ENCODE results near the gene GEMIN7. TPM values are rescaled to one million over a fixed set of nuclear protein-coding genes. Genes with fewer than 3 reads are reported as not detected.

GEMIN7 gene
- total RNA-seq, 1 experiment from 2014 or later, result 46.0 TPM

GRCh38 chr19:45056831-45057230, 22.2 kb upstream of the GEMIN7 start:
- Histone ChIP-seq H2BK12ac (ENCODE audit: insufficient read length, low read depth, low read length) (no peak overlapping the region), H3K23me2 (ENCODE audit: insufficient read length, low read depth, low read length, poor library complexity, severe bottlenecking) (no peaks in the 10 kb centered on the region), H3K9ac (ENCODE audit: extremely low read depth, insufficient read length, low read length) (no peak overlapping the region), H2BK5ac (ENCODE audit: insufficient read length, low read length) (no peak overlapping the region), H2BK15ac (ENCODE audit: low read depth, low read length) (no peak overlapping the region), H3K27me3 (ENCODE audit: insufficient read depth, low read length) (no peaks in the 10 kb centered on the region), H2BK120ac (ENCODE audit: low read depth, low read length, poor library complexity, severe bottlenecking) (no peak overlapping the region), H4K5ac (ENCODE audit: insufficient read length, low read depth, low read length) (no peak overlapping the region), H4K91ac (ENCODE audit: insufficient read length, low read depth, low read length) (no peak overlapping the region), H2AK5ac (ENCODE audit: insufficient read length, low read length) (no peak overlapping the region), H3K27ac (ENCODE audit: insufficient read length, low read depth, low read length) (no peak overlapping the region), H3K18ac (ENCODE audit: insufficient read length, low read depth, low read length) (no peak overlapping the region), H3K4me1 (ENCODE audit: insufficient read depth, low read length) (no peaks in the 10 kb centered on the region), H3K23ac (ENCODE audit: insufficient read length, low read depth, low read length) (no peak overlapping the region), H3T11ph (ENCODE audit: low read length) (no peak overlapping the region), H3K56ac (ENCODE audit: insufficient read length, low read depth, low read length) (no peak overlapping the region), H4K20me1 (ENCODE audit: control insufficient read depth, insufficient read depth, insufficient read length) (no peaks in the 10 kb centered on the region), H2BK20ac (ENCODE audit: low read depth, low read length, poor library complexity, severe bottlenecking) (no peak overlapping the region), H3K79me2 (ENCODE audit: insufficient read depth, low read length) (no peaks in the 10 kb centered on the region), H2AFZ (ENCODE audit: low read length) (no peak overlapping the region), H4K8ac (replicated peaks; ENCODE audit: insufficient read length, low read depth, low read length) (no peak overlapping the region), H3K4me2 (ENCODE audit: insufficient read depth, insufficient read length, low read length) (no peak overlapping the region), H3K4ac (ENCODE audit: low read depth, low read length) (no peak overlapping the region), H3K14ac (ENCODE audit: insufficient read depth, low read length) (no peak overlapping the region), H3K9me3 (ENCODE audit: control insufficient read depth, low read depth, low read length) (no peaks in the 10 kb centered on the region), H3K79me1 (ENCODE audit: insufficient read depth, low read depth, low read length, poor library complexity, severe bottlenecking) (no peaks in the 10 kb centered on the region)
- TF ChIP-seq, protein P1, sequence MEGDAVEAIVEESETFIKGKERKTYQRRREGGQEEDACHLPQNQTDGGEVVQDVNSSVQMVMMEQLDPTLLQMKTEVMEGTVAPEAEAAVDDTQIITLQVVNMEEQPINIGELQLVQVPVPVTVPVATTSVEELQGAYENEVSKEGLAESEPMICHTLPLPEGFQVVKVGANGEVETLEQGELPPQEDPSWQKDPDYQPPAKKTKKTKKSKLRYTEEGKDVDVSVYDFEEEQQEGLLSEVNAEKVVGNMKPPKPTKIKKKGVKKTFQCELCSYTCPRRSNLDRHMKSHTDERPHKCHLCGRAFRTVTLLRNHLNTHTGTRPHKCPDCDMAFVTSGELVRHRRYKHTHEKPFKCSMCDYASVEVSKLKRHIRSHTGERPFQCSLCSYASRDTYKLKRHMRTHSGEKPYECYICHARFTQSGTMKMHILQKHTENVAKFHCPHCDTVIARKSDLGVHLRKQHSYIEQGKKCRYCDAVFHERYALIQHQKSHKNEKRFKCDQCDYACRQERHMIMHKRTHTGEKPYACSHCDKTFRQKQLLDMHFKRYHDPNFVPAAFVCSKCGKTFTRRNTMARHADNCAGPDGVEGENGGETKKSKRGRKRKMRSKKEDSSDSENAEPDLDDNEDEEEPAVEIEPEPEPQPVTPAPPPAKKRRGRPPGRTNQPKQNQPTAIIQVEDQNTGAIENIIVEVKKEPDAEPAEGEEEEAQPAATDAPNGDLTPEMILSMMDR (conservative IDR thresholded peaks at IDR 0.05), result no peak
- DNase-seq, result no peak
- Mint-ChIP-seq H3K4me3 (no peak overlapping the region), H3K36me3 (ENCODE audit: insufficient read depth in 1 of 3, low read depth in 3 of 3) (peaks cover 50 to 87% (median 87%) of the 10 kb centered on the region in 3 experiments), H3K4me1 (peaks cover 5 to 6% of the 10 kb centered on the region in 2 experiments; a peak in 3 of 4 replicates), H3K27ac (no peak overlapping the region), H3K27me3 (ENCODE audit: low read depth) (no peaks in the 10 kb centered on the region), H3K9me3 (no peaks in the 10 kb centered on the region)
- no CpG with 5 or more reads among the region's 8 CpGs for WGBS (ENCODE audit: extremely low coverage, insufficient read length, low lambda C conversion rate)

Measured in H9 (cell line).